Mucosa of descending colon (tissue), 3 donors: Measurements from ENCODE around the gene FYCO1. TPM values are rescaled to one million over a fixed set of nuclear protein-coding genes. Genes with fewer than 3 reads are reported as not detected.

Source experiments
- ATAC-seq: fragments of 200-7000 bp; cut with Tn5 transposase; one replicate; pipeline ENCODE4 v1.9.1; 2020; ENCODE audit warnings: mild to moderate bottlenecking, moderate library complexity
- DNase-seq, 3 donors: peaks; one replicate each; pipeline ENCODE4 v3.0.0-alpha.2; 2020
- H3K36me3 ChIP-seq: fragments of 200-600 bp; one replicate; pipeline ENCODE4 v1.8.0; 2021; ENCODE audit warnings: low read depth, mild to moderate bottlenecking
- H3K4me1 ChIP-seq: fragments of 200-600 bp; one replicate; pipeline ENCODE4 v1.8.0; 2021; ENCODE audit warnings: low read depth, mild to moderate bottlenecking
- H3K4me3 ChIP-seq: fragments of 200-600 bp; one replicate; pipeline ENCODE4 v1.8.0; 2021; ENCODE audit warnings: mild to moderate bottlenecking
- H3K9me3 ChIP-seq: fragments of 200-600 bp; one replicate; pipeline ENCODE4 v1.8.0; 2021; ENCODE audit warnings: mild to moderate bottlenecking
- CTCF ChIP-seq: fragments of 200-600 bp; IDR thresholded peaks from one replicate; pipeline ENCODE4 v1.8.0; 2022; ENCODE audit warnings: antibody characterized with exemption, mild to moderate bottlenecking
- intact Hi-C, 2 donors: fragments of 100-400 bp; cut with DNase I in 1 of 2; cut with micrococcal nuclease in 1 of 2; formaldehyde crosslinking; loops; one replicate each; pipeline versions ENCODE4 v1.11.0 to v1.11.1; 2022; cut with DNase I, micrococcal nuclease
- total RNA-seq, 3 donors: library from RNA; stranded (reverse); fragmentation: NEBNext Ultra II Directional in 2 of 3; extraction: Animal tissue kit (Norgen Biotek cat#: 25700) in 2 of 3; gene quantifications; one replicate each; pipeline versions ENCODE4 v1.2.1 to v1.2.4, GENCODE V29; 2021 to 2023
- donor health status: DM: no; HTN: no; CAD: no; lungs with moderate emphysema.
- donor health status: DM: no; HTN: no; CAD: no.
- donor health status: DM: no; HTN: yes; CAD: no.

FYCO1 gene
- total RNA-seq, 3 donors from 2014 or later = 25.4 to 76.5 (median 27.7) TPM

GRCh38 chr3:45968149-45968548 is 27.5 kb downstream of the FYCO1 start:
- H3K36me3 ChIP-seq = peaks cover 13% of the 10 kb centered on the region
- no peaks in the 10 kb centered on the region for H3K9me3 ChIP-seq
- ATAC-seq (no peak), DNase-seq (no peak)
- no peak overlapping the region for H3K4me3 ChIP-seq
- H3K4me1 ChIP-seq = peaks cover 3% of the 10 kb centered on the region
- intact Hi-C loops = no loop called here
- TF ChIP-seq CTCF = no peak

- DNase-seq (no peak), ATAC-seq (no peak)
- no peaks in the 10 kb centered on the region for H3K9me3 ChIP-seq
- intact Hi-C loops = no loop called here
- TF ChIP-seq CTCF = no peak
- peaks cover 13% of the 10 kb centered on the region for H3K36me3 ChIP-seq
- H3K4me1 ChIP-seq = no peaks in the 10 kb centered on the region
- no peak overlapping the region for H3K4me3 ChIP-seq
These were observed 27.9 kb downstream of the FYCO1 start for GRCh38 chr3:45967724-45968123.

- no peaks in the 10 kb centered on the region for H3K9me3 ChIP-seq
- peaks cover 13% of the 10 kb centered on the region for H3K36me3 ChIP-seq
These were observed 28.5 kb downstream of the FYCO1 start for GRCh38 chr3:45966950-45967640.

GRCh38 chr3:45966371-45966791 is 29.2 kb downstream of the FYCO1 start:
- no peak for ATAC-seq
- TF ChIP-seq CTCF = no peak
- intact Hi-C loops = no loop called here
- DNase-seq = no peak
- Histone ChIP-seq H3K4me1 (no peaks in the 10 kb centered on the region), H3K36me3 (peaks cover 16% of the 10 kb centered on the region), H3K4me3 (no peak overlapping the region), H3K9me3 (no peaks in the 10 kb centered on the region)

More at GRCh38 chr3:45966950-45967640, 28.5 kb downstream of the FYCO1 start:
- DNase-seq (no peak), ATAC-seq (no peak)
- no peaks in the 10 kb centered on the region for H3K4me1 ChIP-seq
- TF ChIP-seq CTCF = no peak
- intact Hi-C loops = no loop called here
- no peak overlapping the region for H3K4me3 ChIP-seq

- no peak overlapping the region for H3K4me3 ChIP-seq
- peaks cover 16% of the 10 kb centered on the region for H3K36me3 ChIP-seq
- no peak for TF ChIP-seq CTCF
- intact Hi-C loops = no loop called here
- ATAC-seq = peak; percentile 49
- H3K4me1 ChIP-seq = no peaks in the 10 kb centered on the region
- DNase-seq = no peak
- no peaks in the 10 kb centered on the region for H3K9me3 ChIP-seq
These were observed 30.0 kb downstream of the FYCO1 start for GRCh38 chr3:45965653-45966052.
